Measurements from ENCODE around the gene BOLA2B. TPM values are rescaled to one million over a fixed set of nuclear protein-coding genes. Genes with fewer than 3 reads are reported as not detected.

BOLA2B gene
- total and polyA plus RNA-seq, 2 experiments from 2014 or later = 350 to 659 TPM

GRCh38 chr16:30180741-30181140 is 12.7 kb downstream of the BOLA2B start:
- TF ChIP-seq NANOG (IDR thresholded peaks at IDR 0.05; ENCODE audit: borderline replicate concordance) = no peak
- TF ChIP-seq JUNB (IDR thresholded peaks at IDR 0.05; ENCODE audit: unreplicated experiment) = no peak
- TF ChIP-seq EZH2 (IDR thresholded peaks at IDR 0.05; ENCODE audit: low read depth, unreplicated experiment) = no peak
- no peak for TF ChIP-seq POLR2AphosphoS5 (IDR thresholded peaks at IDR 0.05; ENCODE audit: low read depth)
- no peak for TF ChIP-seq ETS1 (IDR thresholded peaks at IDR 0.05)
- no peak for TF ChIP-seq CTCF (conservative IDR thresholded peaks at IDR 0.05; ENCODE audit: low read depth in 2 of 2)
- TF ChIP-seq, protein P1, sequence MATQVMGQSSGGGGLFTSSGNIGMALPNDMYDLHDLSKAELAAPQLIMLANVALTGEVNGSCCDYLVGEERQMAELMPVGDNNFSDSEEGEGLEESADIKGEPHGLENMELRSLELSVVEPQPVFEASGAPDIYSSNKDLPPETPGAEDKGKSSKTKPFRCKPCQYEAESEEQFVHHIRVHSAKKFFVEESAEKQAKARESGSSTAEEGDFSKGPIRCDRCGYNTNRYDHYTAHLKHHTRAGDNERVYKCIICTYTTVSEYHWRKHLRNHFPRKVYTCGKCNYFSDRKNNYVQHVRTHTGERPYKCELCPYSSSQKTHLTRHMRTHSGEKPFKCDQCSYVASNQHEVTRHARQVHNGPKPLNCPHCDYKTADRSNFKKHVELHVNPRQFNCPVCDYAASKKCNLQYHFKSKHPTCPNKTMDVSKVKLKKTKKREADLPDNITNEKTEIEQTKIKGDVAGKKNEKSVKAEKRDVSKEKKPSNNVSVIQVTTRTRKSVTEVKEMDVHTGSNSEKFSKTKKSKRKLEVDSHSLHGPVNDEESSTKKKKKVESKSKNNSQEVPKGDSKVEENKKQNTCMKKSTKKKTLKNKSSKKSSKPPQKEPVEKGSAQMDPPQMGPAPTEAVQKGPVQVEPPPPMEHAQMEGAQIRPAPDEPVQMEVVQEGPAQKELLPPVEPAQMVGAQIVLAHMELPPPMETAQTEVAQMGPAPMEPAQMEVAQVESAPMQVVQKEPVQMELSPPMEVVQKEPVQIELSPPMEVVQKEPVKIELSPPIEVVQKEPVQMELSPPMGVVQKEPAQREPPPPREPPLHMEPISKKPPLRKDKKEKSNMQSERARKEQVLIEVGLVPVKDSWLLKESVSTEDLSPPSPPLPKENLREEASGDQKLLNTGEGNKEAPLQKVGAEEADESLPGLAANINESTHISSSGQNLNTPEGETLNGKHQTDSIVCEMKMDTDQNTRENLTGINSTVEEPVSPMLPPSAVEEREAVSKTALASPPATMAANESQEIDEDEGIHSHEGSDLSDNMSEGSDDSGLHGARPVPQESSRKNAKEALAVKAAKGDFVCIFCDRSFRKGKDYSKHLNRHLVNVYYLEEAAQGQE (IDR thresholded peaks at IDR 0.05; ENCODE audit: unreplicated experiment) = no peak
- no peak for TF ChIP-seq ZNF114 (CRISPR knock-in tag; IDR thresholded peaks at IDR 0.05)
- no peak for TF ChIP-seq EZH2phosphoT487 (IDR thresholded peaks at IDR 0.05; ENCODE audit: unreplicated experiment)
- TF ChIP-seq, protein P2, sequence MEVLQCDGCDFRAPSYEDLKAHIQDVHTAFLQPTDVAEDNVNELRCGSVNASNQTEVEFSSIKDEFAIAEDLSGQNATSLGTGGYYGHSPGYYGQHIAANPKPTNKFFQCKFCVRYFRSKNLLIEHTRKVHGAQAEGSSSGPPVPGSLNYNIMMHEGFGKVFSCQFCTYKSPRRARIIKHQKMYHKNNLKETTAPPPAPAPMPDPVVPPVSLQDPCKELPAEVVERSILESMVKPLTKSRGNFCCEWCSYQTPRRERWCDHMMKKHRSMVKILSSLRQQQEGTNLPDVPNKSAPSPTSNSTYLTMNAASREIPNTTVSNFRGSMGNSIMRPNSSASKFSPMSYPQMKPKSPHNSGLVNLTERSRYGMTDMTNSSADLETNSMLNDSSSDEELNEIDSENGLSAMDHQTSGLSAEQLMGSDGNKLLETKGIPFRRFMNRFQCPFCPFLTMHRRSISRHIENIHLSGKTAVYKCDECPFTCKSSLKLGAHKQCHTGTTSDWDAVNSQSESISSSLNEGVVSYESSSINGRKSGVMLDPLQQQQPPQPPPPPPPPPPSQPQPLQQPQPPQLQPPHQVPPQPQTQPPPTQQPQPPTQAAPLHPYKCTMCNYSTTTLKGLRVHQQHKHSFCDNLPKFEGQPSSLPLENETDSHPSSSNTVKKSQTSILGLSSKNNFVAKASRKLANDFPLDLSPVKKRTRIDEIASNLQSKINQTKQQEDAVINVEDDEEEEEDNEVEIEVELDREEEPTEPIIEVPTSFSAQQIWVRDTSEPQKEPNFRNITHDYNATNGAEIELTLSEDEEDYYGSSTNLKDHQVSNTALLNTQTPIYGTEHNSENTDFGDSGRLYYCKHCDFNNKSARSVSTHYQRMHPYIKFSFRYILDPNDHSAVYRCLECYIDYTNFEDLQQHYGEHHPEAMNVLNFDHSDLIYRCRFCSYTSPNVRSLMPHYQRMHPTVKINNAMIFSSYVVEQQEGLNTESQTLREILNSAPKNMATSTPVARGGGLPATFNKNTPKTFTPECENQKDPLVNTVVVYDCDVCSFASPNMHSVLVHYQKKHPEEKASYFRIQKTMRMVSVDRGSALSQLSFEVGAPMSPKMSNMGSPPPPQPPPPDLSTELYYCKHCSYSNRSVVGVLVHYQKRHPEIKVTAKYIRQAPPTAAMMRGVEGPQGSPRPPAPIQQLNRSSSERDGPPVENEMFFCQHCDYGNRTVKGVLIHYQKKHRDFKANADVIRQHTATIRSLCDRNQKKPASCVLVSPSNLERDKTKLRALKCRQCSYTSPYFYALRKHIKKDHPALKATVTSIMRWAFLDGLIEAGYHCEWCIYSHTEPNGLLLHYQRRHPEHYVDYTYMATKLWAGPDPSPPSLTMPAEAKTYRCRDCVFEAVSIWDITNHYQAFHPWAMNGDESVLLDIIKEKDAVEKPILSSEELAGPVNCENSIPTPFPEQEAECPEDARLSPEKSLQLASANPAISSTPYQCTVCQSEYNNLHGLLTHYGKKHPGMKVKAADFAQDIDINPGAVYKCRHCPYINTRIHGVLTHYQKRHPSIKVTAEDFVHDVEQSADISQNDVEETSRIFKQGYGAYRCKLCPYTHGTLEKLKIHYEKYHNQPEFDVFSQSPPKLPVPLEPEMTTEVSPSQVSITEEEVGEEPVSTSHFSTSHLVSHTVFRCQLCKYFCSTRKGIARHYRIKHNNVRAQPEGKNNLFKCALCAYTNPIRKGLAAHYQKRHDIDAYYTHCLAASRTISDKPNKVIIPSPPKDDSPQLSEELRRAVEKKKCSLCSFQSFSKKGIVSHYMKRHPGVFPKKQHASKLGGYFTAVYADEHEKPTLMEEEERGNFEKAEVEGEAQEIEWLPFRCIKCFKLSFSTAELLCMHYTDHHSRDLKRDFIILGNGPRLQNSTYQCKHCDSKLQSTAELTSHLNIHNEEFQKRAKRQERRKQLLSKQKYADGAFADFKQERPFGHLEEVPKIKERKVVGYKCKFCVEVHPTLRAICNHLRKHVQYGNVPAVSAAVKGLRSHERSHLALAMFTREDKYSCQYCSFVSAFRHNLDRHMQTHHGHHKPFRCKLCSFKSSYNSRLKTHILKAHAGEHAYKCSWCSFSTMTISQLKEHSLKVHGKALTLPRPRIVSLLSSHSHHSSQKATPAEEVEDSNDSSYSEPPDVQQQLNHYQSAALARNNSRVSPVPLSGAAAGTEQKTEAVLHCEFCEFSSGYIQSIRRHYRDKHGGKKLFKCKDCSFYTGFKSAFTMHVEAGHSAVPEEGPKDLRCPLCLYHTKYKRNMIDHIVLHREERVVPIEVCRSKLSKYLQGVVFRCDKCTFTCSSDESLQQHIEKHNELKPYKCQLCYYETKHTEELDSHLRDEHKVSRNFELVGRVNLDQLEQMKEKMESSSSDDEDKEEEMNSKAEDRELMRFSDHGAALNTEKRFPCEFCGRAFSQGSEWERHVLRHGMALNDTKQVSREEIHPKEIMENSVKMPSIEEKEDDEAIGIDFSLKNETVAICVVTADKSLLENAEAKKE (CRISPR knock-in tag; IDR thresholded peaks at IDR 0.05) = no peak
- TF ChIP-seq ZNF331 (CRISPR knock-in tag; IDR thresholded peaks at IDR 0.05; ENCODE audit: low read depth) = no peak
- TF ChIP-seq STAT1 (IDR thresholded peaks at IDR 0.05; ENCODE audit: unreplicated experiment) = no peak
- TF ChIP-seq CREB1 (CRISPR knock-in tag; IDR thresholded peaks at IDR 0.05; ENCODE audit: low read depth) = no peak
- no peak overlapping the region for H3K4me3 Mint-ChIP-seq

More at GRCh38 chr16:30180741-30181140, 12.7 kb downstream of the BOLA2B start:
- Histone ChIP-seq H3K4me1 (ENCODE audit: insufficient read depth) (peaks cover 4% of the 10 kb centered on the region; the same call in 1 of the 2 replicates), H3K27me3 (ENCODE audit: insufficient read depth) (peaks cover 14% of the 10 kb centered on the region; the same call in 1 of the 2 replicates), H3K4me2 (no peak overlapping the region), H3F3A (replicated peaks; ENCODE audit: low read depth) (0 out of 2 replicates have a peak, but pooled peaks cover 5% of the 10 kb centered on the region), H3K9me2 (ENCODE audit: insufficient read depth) (no peaks in the 10 kb centered on the region), H3K79me2 (replicated peaks; ENCODE audit: insufficient read depth) (no peaks in the 10 kb centered on the region), H3K27ac (ENCODE audit: low read depth) (no peak overlapping the region), H2AFZ (no peak overlapping the region), H3K4me3 (no peak overlapping the region), H3K36me3 (ENCODE audit: insufficient read depth) (no peaks in the 10 kb centered on the region), H4K20me1 (replicated peaks; ENCODE audit: insufficient read depth) (no peaks in the 10 kb centered on the region)
- Mint-ChIP-seq H3K36me3 (ENCODE audit: low read depth) (no peaks in the 10 kb centered on the region), H3K4me1 (peaks cover 11% of the 10 kb centered on the region), H3K27ac (no peak overlapping the region), H3K9me3 (no peaks in the 10 kb centered on the region), H3K27me3 (ENCODE audit: insufficient read depth, low read depth, poor library complexity) (peaks cover 21% of the 10 kb centered on the region)
- DNase-seq (ENCODE audit: low spot score) (no peak), ATAC-seq (no peak)

Measured in GM23338 (cell line).